ENCODE results near the gene TMEM218.

TMEM218 gene

GRCh38 chr11:125111343-125112207, at the start of gene TMEM218:
TSS of gene TMEM218 (minus strand) at chr11:125111626. CDS start at chr11:125102241, 9,385 bp downstream.
- DNase-seq: peak; percentile 89 to 90 (median 90)

- no peak for DNase-seq
Observed at GRCh38 chr11:125157953-125158680, 46.7 kb upstream of the TMEM218 start.

- DNase-seq: no peak
Observed at GRCh38 chr11:125157118-125157733, 45.8 kb upstream of the TMEM218 start.

- DNase-seq: no peak
Observed at GRCh38 chr11:125156346-125157117, 45.1 kb upstream of the TMEM218 start.

- no peak for DNase-seq
Observed at GRCh38 chr11:125155767-125156166, 44.3 kb upstream of the TMEM218 start.

- DNase-seq: no peak
Observed at GRCh38 chr11:125155100-125155444, 43.6 kb upstream of the TMEM218 start.

DNA sequence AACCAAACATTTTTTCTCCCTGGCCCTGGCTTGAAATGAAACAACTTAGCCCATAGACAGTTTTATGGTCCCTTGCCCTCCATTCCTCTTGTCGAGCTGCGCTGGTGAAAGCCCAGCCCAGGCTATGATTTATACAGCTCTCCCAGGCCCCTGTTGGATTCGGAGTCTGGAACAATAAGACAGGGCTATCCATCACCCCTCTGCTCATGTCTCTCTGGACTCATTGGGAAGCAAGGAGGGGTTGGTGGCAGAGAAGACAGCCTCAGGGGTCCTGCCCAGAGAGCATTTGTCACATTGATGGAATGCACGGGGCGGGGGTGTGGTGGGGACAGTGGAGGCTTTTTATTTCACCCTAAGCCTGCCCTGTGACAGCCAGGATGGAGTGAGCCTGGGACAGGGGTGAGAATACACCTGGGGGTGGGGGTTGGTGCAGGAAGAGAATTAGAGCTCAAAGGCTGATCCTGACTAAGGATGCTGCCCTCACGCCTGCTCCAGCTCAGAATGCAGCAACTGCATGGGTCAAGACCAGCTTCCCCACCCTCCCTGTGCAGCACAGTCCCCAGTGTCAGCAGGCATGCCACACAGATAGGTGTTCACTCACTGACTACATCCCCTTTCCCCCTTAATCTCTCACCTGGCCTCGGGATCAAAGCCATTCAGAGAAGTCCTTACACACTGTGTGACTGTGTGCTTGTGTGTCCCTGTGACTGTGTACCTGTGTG, 43.1 kb upstream of the TMEM218 start:
- no peak for DNase-seq

- DNase-seq: no peak
Observed at GRCh38 chr11:125153837-125154236, 42.4 kb upstream of the TMEM218 start.

GRCh38 chr11:125148743-125149142, 37.3 kb upstream of the TMEM218 start:
- DNase-seq: no peak

GRCh38 chr11:125148011-125148410, 36.6 kb upstream of the TMEM218 start:
- DNase-seq: no peak

GRCh38 chr11:125147280-125147679, 35.9 kb upstream of the TMEM218 start:
- no peak for DNase-seq

- DNase-seq: no peak
Observed at GRCh38 chr11:125146232-125146631, 34.8 kb upstream of the TMEM218 start.

GRCh38 chr11:125141686-125142535, 30.5 kb upstream of the TMEM218 start:
- peak; percentile 16 to 36 (median 26) for DNase-seq

DNA sequence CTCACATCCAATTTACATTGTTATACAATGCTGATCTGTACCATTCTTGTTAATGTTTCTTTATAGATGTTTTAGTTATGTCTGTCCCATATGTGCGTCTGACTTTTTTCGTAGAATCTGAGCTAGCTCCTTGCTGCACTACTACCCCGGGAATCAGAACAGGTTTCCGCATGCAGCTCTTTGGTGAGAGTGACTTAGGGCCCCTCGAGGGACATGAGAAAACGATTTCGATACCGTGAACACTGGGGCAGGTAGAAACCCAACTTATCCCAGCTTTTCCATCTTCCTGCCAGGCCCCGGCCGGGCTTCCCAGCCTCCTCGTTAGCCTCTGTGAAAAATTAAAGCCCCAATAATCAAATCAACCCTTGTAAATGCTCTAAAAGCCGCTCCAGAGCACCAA, 29.8 kb upstream of the TMEM218 start:
- no peak for DNase-seq

DNA sequence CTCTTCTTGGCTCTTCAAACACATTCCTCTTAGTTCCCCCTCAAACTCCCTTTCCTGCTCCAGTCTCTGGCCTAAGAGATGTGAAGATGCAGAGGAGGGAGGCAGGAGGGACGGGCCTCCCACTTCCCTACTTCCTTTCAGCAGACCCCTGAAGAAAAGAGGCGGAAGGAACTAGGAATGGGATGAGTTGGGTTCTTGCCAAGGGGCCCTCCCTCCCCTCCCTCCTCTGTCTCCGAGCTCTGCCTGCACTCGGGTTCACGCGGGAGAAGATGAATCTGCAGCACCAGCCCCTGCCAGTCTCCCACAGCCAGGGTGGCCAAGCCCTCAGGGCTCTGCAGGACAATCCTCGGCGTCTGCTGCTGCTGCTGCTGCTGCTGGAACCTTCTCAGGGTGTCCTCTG, 28.8 kb upstream of the TMEM218 start:
- DNase-seq: no peak

DNA sequence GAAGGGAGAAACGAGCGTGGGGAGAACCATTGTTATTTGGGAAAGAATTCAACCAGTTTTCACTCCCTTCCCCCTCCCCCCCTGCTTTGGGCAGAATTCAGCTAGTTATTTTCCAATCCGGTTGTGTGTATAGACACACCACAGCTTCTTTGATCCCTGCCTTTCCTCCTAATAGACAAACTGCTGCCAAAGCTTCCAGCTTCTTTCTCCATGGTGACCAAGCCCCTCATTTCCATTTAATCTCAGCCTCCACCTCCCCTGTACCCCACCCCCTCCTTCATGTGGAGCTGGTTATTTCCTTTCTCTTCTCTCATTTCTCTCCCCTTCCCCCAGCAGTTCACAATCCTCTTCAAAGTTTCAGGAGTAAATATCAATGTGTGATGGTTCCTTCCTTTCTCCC, 28.4 kb upstream of the TMEM218 start:
- no peak for DNase-seq

- DNase-seq: no peak
Observed at GRCh38 chr11:125138966-125139365, 27.5 kb upstream of the TMEM218 start.

DNA sequence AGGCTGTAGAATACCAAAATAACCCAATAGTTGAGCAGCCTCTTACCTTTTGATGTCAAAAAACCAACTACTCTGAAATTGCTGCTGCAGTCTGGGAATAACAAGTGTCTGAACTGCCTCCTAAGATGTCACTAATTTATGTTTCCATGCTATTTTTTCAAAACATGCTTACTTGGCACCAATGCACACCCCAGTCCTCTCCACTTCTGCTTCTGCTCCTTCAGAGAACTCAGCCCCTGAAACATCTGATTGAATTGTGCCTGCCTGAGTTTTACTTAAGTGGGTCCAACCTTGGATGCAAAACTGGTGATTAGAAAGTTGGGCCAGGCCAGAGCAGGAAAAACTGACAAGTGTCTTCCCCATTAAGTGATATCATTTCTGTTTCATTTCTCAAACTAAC, 24.6 kb upstream of the TMEM218 start:
- no peak for DNase-seq

DNA sequence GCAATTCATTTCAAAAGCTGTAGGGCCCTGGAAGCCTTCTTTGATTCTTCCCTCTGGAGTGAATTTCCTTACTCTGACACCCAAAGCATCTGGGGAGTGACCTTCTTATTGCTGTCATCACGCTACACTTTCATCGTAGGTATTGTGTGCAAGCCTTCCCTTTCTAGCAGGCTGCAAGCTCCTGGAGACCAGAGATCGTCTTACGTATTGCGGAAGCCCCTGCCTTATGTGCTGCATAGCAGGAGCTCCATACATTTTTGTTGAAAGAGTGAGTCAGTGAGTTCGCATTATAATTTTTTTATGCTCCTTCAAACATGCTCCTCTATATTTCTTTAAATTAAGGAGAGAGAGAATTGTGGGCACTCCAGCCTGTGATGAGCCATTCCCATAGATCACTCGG, 21.2 kb upstream of the TMEM218 start:
- no peak for DNase-seq

DNA sequence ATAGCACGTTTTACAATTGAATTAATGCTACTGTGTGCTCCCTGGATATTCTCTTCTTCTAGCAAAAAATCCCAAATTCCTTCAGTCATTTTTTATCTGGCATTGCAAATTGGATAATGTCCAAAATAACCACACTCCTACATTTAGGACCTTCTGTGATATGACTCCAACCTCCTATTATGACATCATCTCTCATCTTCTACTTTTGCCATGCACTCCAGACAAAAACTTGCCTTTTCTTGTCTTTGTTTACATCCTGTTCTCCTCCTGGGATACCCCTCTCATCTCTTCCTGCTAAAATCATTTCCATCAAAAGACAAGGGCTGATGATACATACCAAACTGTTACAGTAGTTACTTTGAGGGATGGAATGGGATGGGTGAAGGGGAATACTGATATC, 20.6 kb upstream of the TMEM218 start:
- DNase-seq: no peak

DNA sequence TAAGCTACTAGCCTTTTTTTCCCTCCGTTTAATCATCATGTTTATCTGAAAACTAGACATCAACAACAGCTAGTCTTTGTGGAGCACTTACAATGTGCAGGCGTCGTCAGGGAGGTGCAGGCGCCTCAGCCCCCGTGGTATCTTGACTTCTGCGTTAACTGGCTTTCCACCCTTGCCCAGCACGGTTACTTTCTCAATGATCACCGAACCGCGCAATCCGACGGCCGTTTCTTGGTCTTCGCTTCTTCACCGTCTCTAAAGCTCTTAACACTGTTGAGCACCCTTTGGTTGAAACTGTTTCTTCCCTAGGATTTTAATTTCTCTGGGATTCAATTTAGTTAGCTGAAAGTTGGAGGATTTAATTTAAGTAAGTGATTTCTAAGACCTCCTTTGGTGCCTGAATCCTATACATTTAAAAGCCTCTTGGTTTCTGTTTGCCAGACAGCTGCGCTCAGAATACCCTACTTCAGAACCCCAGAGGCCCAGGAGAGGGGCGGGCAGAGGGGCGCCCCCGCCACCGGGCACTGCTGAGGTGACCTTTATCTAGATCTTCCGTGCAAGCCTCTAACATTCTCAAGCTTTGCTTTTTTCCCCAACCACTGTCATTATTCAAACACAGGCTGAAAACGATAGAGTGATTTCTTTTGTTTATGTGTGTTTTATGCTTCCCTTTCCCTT, 18.0 kb upstream of the TMEM218 start:
- DNase-seq: no peak

All from activated CD4-positive, CD25-positive, alpha-beta regulatory T cell (primary cell).